ENCODE results near the gene CLK2. TPM values are rescaled to one million over a fixed set of nuclear protein-coding genes. Genes with fewer than 3 reads are reported as not detected.

CLK2 gene
- total RNA-seq, 1 experiment from 2014 or later, result 72.6 TPM

DNA sequence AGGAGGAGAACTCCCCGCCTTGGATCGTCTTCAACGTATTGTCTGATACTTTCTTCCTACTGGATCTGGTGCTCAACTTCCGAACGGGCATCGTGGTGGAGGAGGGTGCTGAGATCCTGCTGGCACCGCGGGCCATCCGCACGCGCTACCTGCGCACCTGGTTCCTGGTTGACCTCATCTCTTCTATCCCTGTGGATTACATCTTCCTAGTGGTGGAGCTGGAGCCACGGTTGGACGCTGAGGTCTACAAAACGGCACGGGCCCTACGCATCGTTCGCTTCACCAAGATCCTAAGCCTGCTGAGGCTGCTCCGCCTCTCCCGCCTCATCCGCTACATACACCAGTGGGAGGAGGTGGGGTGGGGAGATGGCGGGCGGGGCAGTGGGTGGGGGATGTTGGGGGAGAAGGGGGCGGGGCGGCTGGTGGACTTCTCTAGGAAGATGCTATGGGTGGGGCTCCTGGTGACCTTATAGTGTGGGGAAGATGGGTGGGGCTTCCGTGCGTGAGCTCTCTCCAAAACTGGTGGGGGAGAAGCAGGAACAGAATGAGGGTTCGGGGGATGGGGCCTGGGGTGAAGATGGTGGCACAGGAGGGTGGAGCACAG is 9.3 kb upstream of the CLK2 start:
- H3K9me2 ChIP-seq (ENCODE audit: insufficient read depth), result no peaks in the 10 kb centered on the region
- ATAC-seq (no peak), DNase-seq (ENCODE audit: low read depth, low spot score) (no peak)
- H3K4me1 ChIP-seq (ENCODE audit: control insufficient read depth in 1 of 2, insufficient read depth in 2 of 2, low read length in 2 of 2), result peaks cover 0 to 10% of the 10 kb centered on the region in 2 experiments; a peak in 2 of 4 replicates
- H3K79me2 ChIP-seq (ENCODE audit: insufficient read depth, low read length), result no peaks in the 10 kb centered on the region
- ChIA-PET RAD21 (ENCODE audit: low non-redundant PET in 1 of 2, low total read pairs in 2 of 2, uncharacterized antibody in 2 of 2, unreplicated experiment in 2 of 2) (no interaction called here), CTCF (no interaction called here), POLR2A (no interaction called here)
- intact Hi-C loops (cut with micrococcal nuclease), result no loop called here
- no peak overlapping the region for H3K27ac ChIP-seq (ENCODE audit: low read depth, low read length)
- no peak for TF ChIP-seq EGR1 (IDR thresholded peaks at IDR 0.05; ENCODE audit: low read depth)
- TF ChIP-seq, protein P1, sequence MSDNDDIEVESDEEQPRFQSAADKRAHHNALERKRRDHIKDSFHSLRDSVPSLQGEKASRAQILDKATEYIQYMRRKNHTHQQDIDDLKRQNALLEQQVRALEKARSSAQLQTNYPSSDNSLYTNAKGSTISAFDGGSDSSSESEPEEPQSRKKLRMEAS (IDR thresholded peaks at IDR 0.05), result no peak
- no TSS peak for BruUV-seq (replicated peaks)
- H2AFZ ChIP-seq (ENCODE audit: low read depth, low read length, poor library complexity, severe bottlenecking), result no peak overlapping the region
- H3K9me3 ChIP-seq (ENCODE audit: control insufficient read depth in 1 of 2, insufficient read depth in 1 of 2, low read depth in 1 of 2, low read length in 2 of 2), result no peaks in the 10 kb centered on the region
- no peaks in the 10 kb centered on the region for H3K36me3 ChIP-seq (ENCODE audit: control insufficient read depth in 1 of 2, insufficient read depth in 2 of 2, low read length in 2 of 2)
- H3K9ac ChIP-seq (ENCODE audit: low read length), result no peak overlapping the region
- no peak overlapping the region for H3K4me3 ChIP-seq (replicated peaks in 1 of 2; ENCODE audit: low read depth in 1 of 2, low read length in 2 of 2)
- H3K4me2 ChIP-seq (ENCODE audit: low read length), result no peak overlapping the region
- no peaks in the 10 kb centered on the region for H3K27me3 ChIP-seq (ENCODE audit: insufficient read depth, low read length)
- H4K20me1 ChIP-seq (ENCODE audit: insufficient read depth), result no peaks in the 10 kb centered on the region

DNA sequence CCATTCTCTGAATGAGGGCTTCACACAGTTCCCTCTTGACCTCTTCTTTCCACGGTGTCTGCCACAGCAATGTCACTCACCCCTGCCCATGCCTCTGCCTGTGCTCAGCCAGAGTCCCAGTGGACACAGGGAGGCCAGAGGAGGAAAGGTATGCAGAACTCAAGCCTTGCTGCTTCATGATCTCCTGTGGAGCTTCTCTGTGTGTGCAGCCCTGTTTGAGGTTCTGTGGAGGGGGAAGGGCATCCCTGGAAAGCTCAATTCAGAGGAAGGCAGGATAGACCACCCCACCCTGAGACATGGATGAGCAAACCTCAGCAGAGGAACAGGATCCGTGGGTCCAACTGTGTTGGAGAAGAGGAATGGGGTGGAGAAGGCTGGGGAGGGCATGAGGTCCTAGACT is 6.0 kb upstream of the CLK2 start:
- CTCF ChIA-PET, result interaction anchor here (0.8 to 1.2 kb wide), 2 partner anchors 44 to 72 kb away, joined by 3 to 4 read pairs; no protein-coding TSS in a partner anchor
- Histone ChIP-seq H3K9me2 (ENCODE audit: insufficient read depth) (no peaks in the 10 kb centered on the region), H2AFZ (ENCODE audit: low read depth, low read length, poor library complexity, severe bottlenecking) (no peak overlapping the region), H3K36me3 (ENCODE audit: control insufficient read depth in 1 of 2, insufficient read depth in 2 of 2, low read length in 2 of 2) (no peaks in the 10 kb centered on the region), H3K4me2 (ENCODE audit: low read length) (no peak overlapping the region), H3K4me3 (replicated peaks in 1 of 2; ENCODE audit: low read depth in 1 of 2, low read length in 2 of 2) (no peak overlapping the region), H3K27ac (ENCODE audit: low read depth, low read length) (no peak overlapping the region), H3K79me2 (ENCODE audit: insufficient read depth, low read length) (no peaks in the 10 kb centered on the region), H3K4me1 (ENCODE audit: control insufficient read depth in 1 of 2, insufficient read depth in 2 of 2, low read length in 2 of 2) (peaks cover 5 to 21% of the 10 kb centered on the region in 2 experiments), H4K20me1 (ENCODE audit: insufficient read depth) (no peaks in the 10 kb centered on the region), H3K27me3 (ENCODE audit: insufficient read depth, low read length) (no peaks in the 10 kb centered on the region), H3K9ac (ENCODE audit: low read length) (no peak overlapping the region), H3K9me3 (ENCODE audit: control insufficient read depth in 1 of 2, insufficient read depth in 1 of 2, low read depth in 1 of 2, low read length in 2 of 2) (no peaks in the 10 kb centered on the region)
- POLR2A ChIA-PET, result interaction anchor here (1.2 kb wide), 1 partner anchor 29 kb away, joined by 3 read pairs; the partner anchor contains the start of gene FDPS
- ATAC-seq (no peak), DNase-seq (ENCODE audit: low read depth, low spot score) (no peak)
- BruUV-seq (replicated peaks), result no TSS peak
- no peak for TF ChIP-seq YY1 (IDR thresholded peaks at IDR 0.05; ENCODE audit: extremely low read depth, insufficient replicate concordance, low read depth, low read length)
- TF ChIP-seq EGR1 (IDR thresholded peaks at IDR 0.05; ENCODE audit: low read depth), result no peak
- no peak for TF ChIP-seq JUND (IDR thresholded peaks at IDR 0.05)
- no peak for TF ChIP-seq ELF1 (IDR thresholded peaks at IDR 0.05; ENCODE audit: borderline replicate concordance, low read depth)
- TF ChIP-seq CEBPB (IDR thresholded peaks at IDR 0.05; ENCODE audit: low read depth), result no peak
- TF ChIP-seq POLR2AphosphoS5 (IDR thresholded peaks at IDR 0.05; ENCODE audit: low read depth, low read length), result no peak
- no peak for TF ChIP-seq SP1 (IDR thresholded peaks at IDR 0.05; ENCODE audit: low read depth)
- no peak for TF ChIP-seq POLR2A (IDR thresholded peaks at IDR 0.05; ENCODE audit: borderline replicate concordance, extremely low read depth, insufficient read depth, insufficient read length)
- no peak for TF ChIP-seq RAD21 (IDR thresholded peaks at IDR 0.05; ENCODE audit: low read depth)
- TF ChIP-seq FOSL1 (IDR thresholded peaks at IDR 0.05; ENCODE audit: low read depth), result no peak
- TF ChIP-seq SIN3A (IDR thresholded peaks at IDR 0.05; ENCODE audit: low read depth), result no peak
- no peak for TF ChIP-seq ZFX (IDR thresholded peaks at IDR 0.05)
- TF ChIP-seq EZH2phosphoT487 (IDR thresholded peaks at IDR 0.05; ENCODE audit: borderline replicate concordance), result no peak
- intact Hi-C loops (cut with micrococcal nuclease), result loop anchor here (5.0 kb wide), 1 partner anchor 223 kb away; no protein-coding TSS in a partner anchor
- RAD21 ChIA-PET (ENCODE audit: low non-redundant PET in 1 of 2, low total read pairs in 2 of 2, uncharacterized antibody in 2 of 2, unreplicated experiment in 2 of 2), result no interaction called here
